Activated T-cell treated with anti-CD3 and anti-CD28 coated beads, Interleukin-2, amount 50 U/mL, for 48 hours (primary cell): ENCODE results near the gene MGAM2.

Experiments
- DNase-seq, 2 experiments: peaks; one replicate each; pipeline ENCODE4 v3.0.0-alpha.2; 2020

MGAM2 gene

DNA sequence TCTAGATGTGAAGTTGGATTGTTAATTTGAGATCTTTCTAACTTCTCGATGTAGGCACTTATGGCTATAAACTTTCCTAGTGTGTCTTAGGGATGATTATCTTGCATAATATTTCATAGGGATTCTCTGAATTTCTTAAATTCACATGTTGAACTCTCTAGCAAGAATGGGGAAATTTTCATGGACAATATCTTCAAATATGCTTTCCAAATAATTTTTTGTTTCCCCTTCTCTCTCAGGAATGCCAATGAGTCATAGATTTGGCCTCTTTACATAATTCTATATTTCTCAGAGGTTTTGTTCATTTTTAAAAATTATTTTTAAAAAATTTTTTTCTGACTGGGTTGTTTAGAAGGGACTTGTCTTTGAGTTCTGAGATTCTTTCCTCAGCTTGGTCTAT, 68.9 kb downstream of the MGAM2 start:
- no peak for DNase-seq

DNA sequence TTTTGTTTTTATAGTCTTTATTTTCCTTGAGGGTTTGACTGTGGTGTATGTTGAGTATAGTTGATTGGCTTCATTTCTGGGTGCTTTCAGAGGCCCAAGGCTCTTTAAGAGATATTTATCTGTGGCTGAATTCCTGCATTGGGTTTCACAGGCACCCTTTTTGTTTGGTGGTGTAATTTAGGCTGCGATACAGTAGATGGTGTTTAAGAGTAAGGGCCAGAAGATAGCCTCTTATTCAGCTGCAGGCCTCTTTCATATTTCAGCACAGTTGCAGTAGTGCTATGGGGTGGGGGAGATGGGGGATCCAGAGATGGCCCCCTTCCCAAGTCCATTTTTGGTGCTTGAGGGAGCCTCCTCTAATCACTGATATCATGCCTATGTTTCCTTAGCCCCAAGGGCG, 69.7 kb downstream of the MGAM2 start:
- no peak for DNase-seq

GRCh38 chr7:142181966-142182365, 70.4 kb downstream of the MGAM2 start:
- DNase-seq: no peak

DNA sequence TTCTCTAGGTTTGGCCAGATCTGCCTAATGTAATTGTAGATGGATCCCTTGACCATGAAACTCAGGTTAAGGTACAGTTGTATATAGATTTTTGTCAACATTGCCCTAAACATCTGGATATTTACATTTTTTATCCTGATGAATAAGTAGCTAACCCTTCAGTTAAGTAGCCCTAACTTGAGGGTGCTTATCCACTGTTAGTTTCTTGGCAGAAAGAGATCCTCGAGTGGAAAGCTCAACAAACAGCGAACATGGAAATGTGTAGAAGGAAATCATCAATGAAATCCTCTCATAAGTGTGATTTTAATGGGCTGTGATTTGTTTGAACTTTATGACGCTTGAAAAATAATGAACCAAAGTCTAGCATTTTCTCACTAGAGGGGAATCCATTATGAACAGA, 73.6 kb downstream of the MGAM2 start:
- DNase-seq: no peak

DNA sequence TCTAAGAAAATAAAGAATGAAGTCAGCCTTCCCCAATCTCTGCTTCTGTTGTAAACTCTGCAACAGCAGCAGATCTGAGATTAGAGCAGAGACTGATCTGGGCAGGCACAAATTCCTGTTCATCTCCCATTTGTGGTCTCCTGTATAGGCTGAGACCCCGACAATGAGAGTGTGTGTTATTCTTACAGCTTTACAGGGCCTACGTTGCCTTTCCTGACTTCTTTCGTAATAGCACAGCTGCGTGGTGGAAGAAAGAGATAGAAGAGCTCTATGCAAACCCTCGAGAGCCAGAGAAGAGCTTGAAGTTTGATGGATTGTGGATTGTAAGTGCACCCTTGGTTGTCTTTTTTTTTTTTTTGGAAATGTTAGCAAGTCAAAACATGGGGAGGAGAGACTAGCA, 74.3 kb downstream of the MGAM2 start:
- DNase-seq: no peak

DNA sequence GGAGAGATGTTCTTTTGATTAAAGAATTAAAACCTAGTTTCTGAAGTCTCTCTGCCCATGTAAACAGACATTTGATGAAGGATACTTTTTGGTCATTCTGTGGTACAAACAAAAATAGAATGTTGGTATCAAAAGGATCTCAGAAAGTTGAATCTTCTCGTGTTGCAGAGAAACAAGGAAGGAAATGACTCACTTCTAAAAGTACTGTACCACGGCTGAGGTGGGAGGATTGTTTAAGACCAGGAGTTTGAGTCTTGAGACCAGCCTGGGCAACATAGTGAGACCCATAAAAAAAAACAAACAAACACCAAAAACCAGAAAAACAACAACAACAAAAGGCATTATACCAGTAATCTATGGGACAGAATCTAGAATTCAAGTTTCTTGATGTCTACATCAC, 76.6 kb downstream of the MGAM2 start:
- no peak for DNase-seq

DNA sequence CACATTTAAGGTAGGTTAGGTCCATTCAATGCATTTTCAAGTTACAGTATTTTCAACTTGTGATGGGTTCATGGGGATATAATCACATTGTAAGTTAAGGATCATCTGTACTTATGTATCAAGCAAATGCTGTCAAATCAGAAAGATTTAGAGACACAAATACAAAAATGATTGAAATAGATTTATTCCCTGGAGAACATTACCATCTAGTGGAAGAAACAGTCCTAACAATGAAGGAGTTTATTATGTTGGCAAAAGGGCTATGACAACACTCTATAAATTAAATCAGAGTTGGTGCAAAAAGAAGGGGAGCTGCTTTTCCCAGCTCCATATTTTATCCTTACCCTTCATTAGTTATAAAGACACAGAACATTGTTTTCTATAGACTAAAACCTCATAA, 77.3 kb downstream of the MGAM2 start:
- no peak for DNase-seq

GRCh38 chr7:142194201-142194600, 82.7 kb downstream of the MGAM2 start:
- DNase-seq: no peak

- DNase-seq: no peak
Measured at GRCh38 chr7:142196066-142196840, 84.7 kb downstream of the MGAM2 start.

DNA sequence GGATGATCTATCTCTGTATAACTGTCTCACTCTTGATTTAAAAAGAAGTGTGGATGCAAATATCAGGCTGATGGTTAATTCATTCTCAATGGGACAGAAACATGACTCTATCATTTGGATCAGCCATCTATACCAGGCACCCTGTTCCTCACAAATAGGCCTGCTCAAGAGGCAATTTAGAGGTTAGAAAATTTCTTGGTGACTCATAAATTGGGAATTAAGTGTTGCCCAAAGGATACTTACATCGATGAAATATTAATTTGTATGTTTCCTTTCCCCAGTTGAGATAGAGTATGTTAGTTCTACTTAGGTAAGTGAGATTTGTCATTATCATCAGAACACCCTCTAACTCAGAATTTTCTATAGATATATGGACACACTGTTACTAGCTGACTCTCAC, 88.7 kb downstream of the MGAM2 start:
- DNase-seq: no peak

GRCh38 chr7:142228537-142229104, 117.1 kb downstream of the MGAM2 start:
- DNase-seq: no peak

GRCh38 chr7:142231716-142232115, 120.2 kb downstream of the MGAM2 start:
- DNase-seq: no peak

DNA sequence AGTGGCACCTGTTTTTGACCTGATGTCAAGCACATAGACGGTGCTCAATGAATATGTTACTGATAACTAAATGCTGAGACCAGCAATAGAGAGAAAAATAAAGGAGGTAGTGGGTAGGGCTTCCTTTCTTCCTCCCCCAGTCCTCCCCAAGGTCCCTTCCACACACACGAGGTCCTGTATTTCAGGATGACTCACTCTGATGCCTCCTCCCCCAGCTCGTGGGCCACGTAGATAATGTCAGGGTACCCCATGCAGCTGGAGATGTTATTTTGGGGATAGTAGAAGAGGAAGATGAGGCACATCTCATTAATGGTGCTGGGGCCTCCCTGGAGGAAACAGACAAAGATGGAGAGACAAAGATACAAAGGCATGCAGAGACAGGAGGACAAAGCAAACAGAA, 129.0 kb downstream of the MGAM2 start:
- no peak for DNase-seq

DNA sequence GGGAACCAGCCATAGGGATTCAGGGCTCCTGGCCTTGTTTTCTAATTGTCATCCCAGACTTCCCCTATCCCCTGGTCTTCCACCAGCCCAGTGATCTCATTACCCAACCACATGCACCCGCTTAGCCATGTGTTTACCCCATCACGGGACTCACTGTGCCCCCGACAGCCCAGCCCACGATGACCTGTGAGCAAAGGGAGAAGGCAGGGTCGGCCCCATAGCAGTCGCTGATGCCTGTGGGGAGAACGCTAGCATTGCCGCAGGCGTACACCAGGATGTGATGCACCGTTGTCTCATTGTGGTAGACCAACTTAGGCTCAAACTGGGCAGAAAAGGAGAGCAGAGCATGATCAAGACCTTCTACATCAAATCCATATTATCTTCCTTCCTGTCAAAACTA, 132.3 kb downstream of the MGAM2 start:
- no peak for DNase-seq

- no peak for DNase-seq
Measured at GRCh38 chr7:142248166-142249160, 136.9 kb downstream of the MGAM2 start.

DNA sequence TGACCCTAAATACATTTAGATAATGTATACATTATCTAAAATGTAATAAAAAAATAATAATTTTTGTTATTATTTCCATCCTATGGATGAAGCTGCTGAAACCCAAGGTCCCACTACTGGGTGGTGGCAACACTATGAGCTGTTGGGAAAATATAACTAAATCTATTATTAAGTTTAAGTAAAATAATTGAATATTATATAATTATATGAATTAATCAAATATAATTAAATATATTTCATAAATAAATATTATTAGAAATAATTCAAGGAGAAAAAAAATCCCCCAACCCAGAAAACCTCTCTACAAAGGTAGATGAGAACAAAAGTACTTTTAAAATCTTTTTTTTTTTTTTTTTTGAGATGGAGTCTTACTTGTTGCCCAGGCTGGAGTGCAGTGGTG, 138.4 kb downstream of the MGAM2 start:
- no peak for DNase-seq

GRCh38 chr7:142250705-142251104, 139.2 kb downstream of the MGAM2 start:
- DNase-seq: no peak

- DNase-seq: no peak
Measured at GRCh38 chr7:142257958-142258357, 146.4 kb downstream of the MGAM2 start, which contains the start of gene PRSS58. Gene PRSS58 (minus strand): TSS chr7:142258058. CDS start chr7:142257707, 351 bp downstream.

- DNase-seq: no peak
Measured at GRCh38 chr7:142263598-142264380, 152.3 kb downstream of the MGAM2 start.
